ENCODE results near the gene PCGF2. TPM values are rescaled to one million over a fixed set of nuclear protein-coding genes. Genes with fewer than 3 reads are reported as not detected.
"Not testable (repeated sequence)": the region's sequence is repeated elsewhere in the genome, so short reads cannot be mapped to it uniquely, and the experiment has no call there.

Gene PCGF2
- total RNA-seq, 1 donor from 2014 or later, result 2.3 TPM

- no peak for DNase-seq (ENCODE audit: low read depth)
Observed at GRCh38 chr17:38738007-38738662, 10.0 kb downstream of the PCGF2 start.

GRCh38 chr17:38735161-38735997 lies 12.8 kb downstream of the PCGF2 start:
- peak; percentile 57 for DNase-seq (ENCODE audit: low read depth)

GRCh38 chr17:38733982-38734973 lies 13.9 kb downstream of the PCGF2 start:
- no peak for DNase-seq (ENCODE audit: low read depth)

- DNase-seq (ENCODE audit: low read depth), result no peak
Observed at GRCh38 chr17:38733282-38733981, 14.7 kb downstream of the PCGF2 start.

- no peak for DNase-seq (ENCODE audit: low read depth)
Observed at GRCh38 chr17:38732376-38733281, 15.5 kb downstream of the PCGF2 start.

- no peak for DNase-seq (ENCODE audit: low read depth)
Observed at GRCh38 chr17:38731526-38732294, 16.4 kb downstream of the PCGF2 start.

- peak; percentile 61 for DNase-seq (ENCODE audit: low read depth)
Observed at GRCh38 chr17:38730526-38731379, 17.4 kb downstream of the PCGF2 start.

- peak; percentile 84 for DNase-seq (ENCODE audit: low read depth)
Observed at GRCh38 chr17:38729886-38730525, 18.1 kb downstream of the PCGF2 start, which contains the start of gene CISD3. CISD3 (plus strand) TSS chr17:38730341; CDS start chr17:38730359, 18 bp downstream.

GRCh38 chr17:38729368-38729885 lies 18.7 kb downstream of the PCGF2 start:
- no peak for DNase-seq (ENCODE audit: low read depth)

- DNase-seq (ENCODE audit: low read depth), result no peak
Observed at GRCh38 chr17:38728290-38728831, 19.8 kb downstream of the PCGF2 start.

GRCh38 chr17:38727736-38728135 lies 20.4 kb downstream of the PCGF2 start:
- no peak for DNase-seq (ENCODE audit: low read depth)

- DNase-seq (ENCODE audit: low read depth), result not testable (repeated sequence)
Observed at GRCh38 chr17:38726145-38726544, 22.0 kb downstream of the PCGF2 start.

GRCh38 chr17:38725066-38725465 lies 23.1 kb downstream of the PCGF2 start:
- peak; percentile 54 for DNase-seq (ENCODE audit: low read depth)

GRCh38 chr17:38724337-38724988 lies 23.7 kb downstream of the PCGF2 start:
- peak; percentile 95 for DNase-seq (ENCODE audit: low read depth)

GRCh38 chr17:38721802-38722201 lies 26.3 kb downstream of the PCGF2 start:
- no peak for DNase-seq (ENCODE audit: low read depth)

GRCh38 chr17:38720941-38721340 lies 27.2 kb downstream of the PCGF2 start:
- DNase-seq (ENCODE audit: low read depth), result peak; percentile 63

Measured in myocyte (in vitro differentiated cells).